ENCODE data around the gene PSMD9. TPM values are rescaled to one million over a fixed set of nuclear protein-coding genes. Genes with fewer than 3 reads are reported as not detected.

Gene PSMD9
- polyA plus RNA-seq, 1 experiment, result 130 TPM

DNA sequence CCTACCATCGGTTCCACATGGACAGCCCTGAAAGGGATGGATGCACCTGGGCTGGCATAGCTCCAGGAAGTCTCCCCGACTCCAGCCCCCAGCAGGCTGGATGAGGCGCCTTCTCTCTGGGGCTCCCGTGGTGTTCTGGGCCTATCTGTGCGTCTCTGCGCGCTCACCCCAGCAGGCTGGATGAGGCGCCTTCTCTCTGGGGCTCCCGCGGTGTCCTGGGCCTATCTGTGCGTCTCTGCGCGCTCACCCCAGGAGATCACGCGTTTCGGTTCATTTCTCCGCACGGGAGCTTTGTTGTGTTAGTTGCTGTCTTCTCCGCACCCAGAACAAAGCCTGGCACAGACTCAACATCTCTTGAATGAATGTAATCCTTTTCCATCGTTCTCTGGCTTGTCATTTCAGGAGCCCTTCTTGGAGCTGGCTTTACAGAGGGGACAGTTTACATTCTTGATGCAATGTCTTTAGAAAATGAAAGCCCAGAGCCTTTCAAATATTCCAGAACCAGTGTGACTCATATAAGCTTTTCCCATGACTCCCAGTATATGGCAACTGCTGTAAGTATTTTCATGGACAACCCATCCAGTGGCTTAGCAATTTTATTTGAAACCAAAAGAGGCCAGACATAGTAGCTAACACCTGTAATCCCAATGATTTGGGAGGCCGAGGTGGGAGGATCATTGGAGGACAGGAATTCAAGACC, 70.1 kb downstream of the PSMD9 start:
- POLR2A ChIA-PET, result no interaction called here
- H3K36me3 ChIP-seq (ENCODE audit: control insufficient read depth, insufficient read depth, low read length), result no peaks in the 10 kb centered on the region; the same call in 1 of the 2 replicates
- CTCF ChIA-PET, result interaction anchor here (0.9 to 1.4 kb wide), 3 partner anchors 39 to 165 kb away, joined by 3 read pairs; partner anchors contain the start of gene RHOF
- DNase-seq (ENCODE audit: low read depth), result no peak
- no peaks in the 10 kb centered on the region; the same call in 1 of the 2 replicates for H3K27me3 ChIP-seq (ENCODE audit: control insufficient read depth, insufficient read depth, low read length)
- H3K4me3 ChIP-seq (ENCODE audit: low read depth, low read length), result no peak overlapping the region
- TF ChIP-seq, protein P1, sequence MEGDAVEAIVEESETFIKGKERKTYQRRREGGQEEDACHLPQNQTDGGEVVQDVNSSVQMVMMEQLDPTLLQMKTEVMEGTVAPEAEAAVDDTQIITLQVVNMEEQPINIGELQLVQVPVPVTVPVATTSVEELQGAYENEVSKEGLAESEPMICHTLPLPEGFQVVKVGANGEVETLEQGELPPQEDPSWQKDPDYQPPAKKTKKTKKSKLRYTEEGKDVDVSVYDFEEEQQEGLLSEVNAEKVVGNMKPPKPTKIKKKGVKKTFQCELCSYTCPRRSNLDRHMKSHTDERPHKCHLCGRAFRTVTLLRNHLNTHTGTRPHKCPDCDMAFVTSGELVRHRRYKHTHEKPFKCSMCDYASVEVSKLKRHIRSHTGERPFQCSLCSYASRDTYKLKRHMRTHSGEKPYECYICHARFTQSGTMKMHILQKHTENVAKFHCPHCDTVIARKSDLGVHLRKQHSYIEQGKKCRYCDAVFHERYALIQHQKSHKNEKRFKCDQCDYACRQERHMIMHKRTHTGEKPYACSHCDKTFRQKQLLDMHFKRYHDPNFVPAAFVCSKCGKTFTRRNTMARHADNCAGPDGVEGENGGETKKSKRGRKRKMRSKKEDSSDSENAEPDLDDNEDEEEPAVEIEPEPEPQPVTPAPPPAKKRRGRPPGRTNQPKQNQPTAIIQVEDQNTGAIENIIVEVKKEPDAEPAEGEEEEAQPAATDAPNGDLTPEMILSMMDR (IDR thresholded peaks at IDR 0.05; ENCODE audit: insufficient read depth, low read depth, low read length), result no peak

DNA sequence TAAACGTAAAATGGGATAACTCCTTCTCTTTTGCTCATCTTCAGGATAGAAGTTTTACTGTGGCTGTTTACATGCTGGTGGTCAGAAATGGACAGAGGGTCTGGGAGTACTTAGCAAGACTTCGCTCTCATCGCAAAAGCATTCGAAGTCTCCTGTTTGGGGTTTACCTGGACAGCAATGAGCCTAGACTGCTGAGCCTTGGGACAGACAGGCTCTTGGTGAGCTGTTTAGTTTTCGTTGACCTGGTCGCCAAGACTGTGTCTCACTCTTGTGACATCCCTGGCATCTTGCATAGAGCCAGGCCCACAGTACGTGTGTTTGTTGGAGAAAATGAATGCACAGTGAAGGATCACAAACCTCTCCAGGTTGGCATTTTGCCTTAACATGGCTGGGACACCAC, 72.0 kb downstream of the PSMD9 start:
- TF ChIP-seq, protein P1 (IDR thresholded peaks at IDR 0.05; ENCODE audit: insufficient read depth, low read depth, low read length), result no peak
- Histone ChIP-seq H3K36me3 (ENCODE audit: control insufficient read depth, insufficient read depth, low read length) (no peaks in the 10 kb centered on the region; the same call in 1 of the 2 replicates), H3K4me3 (ENCODE audit: low read depth, low read length) (no peak overlapping the region), H3K27me3 (ENCODE audit: control insufficient read depth, insufficient read depth, low read length) (no peaks in the 10 kb centered on the region; the same call in 1 of the 2 replicates)
- POLR2A ChIA-PET, result no interaction called here
- CTCF ChIA-PET, result interaction anchor here (1.3 kb wide), 1 partner anchor 45 kb away, joined by 3 read pairs; no protein-coding TSS in a partner anchor
- DNase-seq (ENCODE audit: low read depth), result no peak

DNA sequence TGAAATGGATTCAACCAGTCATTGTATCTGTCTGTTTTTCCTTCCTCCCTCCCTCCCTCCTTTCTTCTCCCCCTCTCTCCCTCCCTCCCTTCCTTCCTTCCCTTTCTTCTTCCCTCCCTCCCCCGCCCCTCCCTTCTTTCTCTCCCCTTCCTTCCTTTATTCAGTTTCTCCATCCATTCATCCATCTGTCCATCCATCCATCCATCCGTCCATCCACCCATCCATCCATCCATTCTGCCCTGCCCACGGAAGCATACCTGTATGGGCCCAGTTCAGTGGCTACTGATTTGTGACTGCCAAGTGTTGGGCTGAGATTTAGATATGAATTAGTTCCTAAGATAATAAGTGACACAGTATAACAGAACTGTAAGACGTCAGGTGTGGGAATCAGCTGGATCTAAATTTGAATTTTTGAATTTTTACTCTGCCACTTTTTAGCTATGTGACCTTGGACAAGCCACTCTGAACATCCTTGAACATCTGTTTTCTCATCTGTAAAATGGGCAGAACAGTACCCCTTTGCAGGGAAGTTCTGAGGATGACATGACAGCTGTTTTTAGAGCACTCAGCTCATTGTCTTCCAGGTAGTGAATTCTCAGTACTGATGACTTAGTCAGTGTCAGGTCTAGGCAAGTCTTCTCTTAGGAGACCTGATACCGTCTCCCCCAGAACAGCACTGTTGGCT, 72.7 kb downstream of the PSMD9 start:
- DNase-seq (ENCODE audit: low read depth), result no peak
- Histone ChIP-seq H3K27me3 (ENCODE audit: control insufficient read depth, insufficient read depth, low read length) (no peaks in the 10 kb centered on the region; the same call in 1 of the 2 replicates), H3K4me3 (ENCODE audit: low read depth, low read length) (no peak overlapping the region), H3K36me3 (ENCODE audit: control insufficient read depth, insufficient read depth, low read length) (no peaks in the 10 kb centered on the region; the same call in 1 of the 2 replicates)
- CTCF ChIA-PET, result interaction anchor here (0.8 to 1.2 kb wide), 3 partner anchors 13 to 19 kb away, joined by 3 read pairs; no protein-coding TSS in a partner anchor
- POLR2A ChIA-PET, result no interaction called here
- TF ChIP-seq, protein P1 (IDR thresholded peaks at IDR 0.05; ENCODE audit: insufficient read depth, low read depth, low read length), result no peak

DNA sequence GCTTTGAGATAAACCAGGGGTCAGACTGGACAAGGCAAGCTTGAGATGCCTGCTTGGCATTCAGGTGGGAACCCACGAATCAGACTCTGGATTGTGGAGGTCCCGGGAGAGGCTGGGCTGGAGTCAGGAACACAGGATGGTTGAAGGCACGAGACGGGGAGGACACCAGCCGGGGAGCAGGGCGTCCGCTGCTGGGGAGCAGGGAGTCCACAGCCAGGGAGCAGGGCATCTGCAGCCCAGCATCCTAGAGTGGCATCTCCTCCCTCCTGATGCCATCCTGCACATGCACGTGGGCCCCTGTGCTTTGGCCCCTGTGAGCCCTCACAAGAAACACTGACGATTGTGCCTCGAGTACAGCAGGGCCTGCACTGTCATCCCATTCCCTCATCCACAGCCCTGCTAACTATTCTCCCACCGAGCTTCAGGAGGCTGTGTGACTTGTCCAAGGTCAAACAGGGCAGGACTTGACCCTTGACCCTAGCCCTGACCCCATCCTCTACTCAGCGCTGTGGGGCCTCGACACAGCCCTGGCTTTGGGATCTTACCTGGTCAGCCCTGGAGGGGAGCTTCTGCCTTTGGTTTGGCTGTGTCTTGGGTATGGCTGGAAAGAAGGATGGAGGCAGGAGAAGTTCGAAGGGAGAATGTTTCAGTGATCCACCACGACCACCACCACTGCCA, 74.9 kb downstream of the PSMD9 start:
- Histone ChIP-seq H3K27me3 (ENCODE audit: control insufficient read depth, insufficient read depth, low read length) (peaks cover 2% of the 10 kb centered on the region; the same call in 1 of the 2 replicates), H3K36me3 (ENCODE audit: control insufficient read depth, insufficient read depth, low read length) (no peaks in the 10 kb centered on the region; the same call in none of the 2 replicates), H3K4me3 (ENCODE audit: low read depth, low read length) (no peak overlapping the region)
- CTCF ChIA-PET, result interaction anchor here (1.3 kb wide), 1 partner anchor 45 kb away, joined by 4 read pairs; the partner anchor contains the start of gene CFAP251
- no peak for DNase-seq (ENCODE audit: low read depth)
- POLR2A ChIA-PET, result no interaction called here
- TF ChIP-seq, protein P1 (IDR thresholded peaks at IDR 0.05; ENCODE audit: insufficient read depth, low read depth, low read length), result no peak
